D341Med (cell line): ENCODE data around the gene ZNF358.

Experiments
- DNase-seq: peaks from one replicate; pipeline ENCODE4 v3.0.0; 2012; ENCODE audit warnings: low spot score

The ZNF358 gene

DNA sequence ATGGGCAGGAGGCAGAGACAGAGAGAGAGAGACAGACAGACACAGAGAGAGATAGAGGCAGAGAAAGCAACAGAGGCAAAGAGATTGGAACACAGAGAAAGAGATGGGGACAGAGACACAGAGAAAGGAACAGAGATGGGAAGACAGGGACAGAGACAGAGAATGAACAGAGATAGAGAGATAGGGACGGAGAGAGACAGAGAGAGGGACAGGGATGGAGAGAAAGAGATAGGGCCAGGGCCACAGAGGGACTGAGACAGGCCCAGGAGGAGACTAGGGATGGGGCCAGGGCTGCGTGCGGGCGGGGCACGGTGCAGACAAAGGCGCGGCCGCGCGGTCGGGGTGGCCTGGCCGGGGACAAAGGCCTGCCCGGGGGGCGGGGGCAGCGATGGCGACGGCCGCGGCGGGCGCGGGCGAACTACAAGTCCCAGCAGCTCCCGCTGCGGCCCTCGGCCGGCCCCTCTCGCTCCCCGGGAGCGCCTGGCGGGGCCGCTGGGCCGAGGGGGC is at the start of gene ZNF358:
TSS of gene ZNF358 (plus strand) at position 459 of the 507 bp plus-strand sequence. CDS start 3,140 bp downstream, outside the sequence.
- peak; percentile 94 for DNase-seq

GRCh38 chr19:7467009-7467989 is 48.6 kb upstream of the ZNF358 start:
- no peak for DNase-seq

DNA sequence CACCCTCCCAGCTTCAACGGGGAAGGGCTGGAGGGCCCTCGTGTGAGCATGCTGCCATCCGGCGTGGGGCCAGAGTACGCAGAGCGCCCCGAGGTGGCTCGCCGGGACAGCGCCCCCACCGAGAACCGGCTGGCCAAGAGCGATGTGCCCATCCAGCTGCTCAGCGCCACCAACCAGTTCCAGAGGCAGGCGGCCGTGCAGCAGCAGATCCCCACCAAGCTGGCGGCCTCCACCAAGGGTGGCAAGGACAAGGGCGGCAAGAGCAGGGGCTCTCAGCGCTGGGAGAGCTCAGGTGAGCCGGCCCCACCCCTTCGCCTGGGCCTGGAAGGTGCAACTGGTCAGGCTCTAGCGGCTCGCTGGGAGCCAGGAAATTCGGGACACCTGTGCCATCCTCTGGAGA is 47.1 kb upstream of the ZNF358 start:
- DNase-seq, result no peak

DNA sequence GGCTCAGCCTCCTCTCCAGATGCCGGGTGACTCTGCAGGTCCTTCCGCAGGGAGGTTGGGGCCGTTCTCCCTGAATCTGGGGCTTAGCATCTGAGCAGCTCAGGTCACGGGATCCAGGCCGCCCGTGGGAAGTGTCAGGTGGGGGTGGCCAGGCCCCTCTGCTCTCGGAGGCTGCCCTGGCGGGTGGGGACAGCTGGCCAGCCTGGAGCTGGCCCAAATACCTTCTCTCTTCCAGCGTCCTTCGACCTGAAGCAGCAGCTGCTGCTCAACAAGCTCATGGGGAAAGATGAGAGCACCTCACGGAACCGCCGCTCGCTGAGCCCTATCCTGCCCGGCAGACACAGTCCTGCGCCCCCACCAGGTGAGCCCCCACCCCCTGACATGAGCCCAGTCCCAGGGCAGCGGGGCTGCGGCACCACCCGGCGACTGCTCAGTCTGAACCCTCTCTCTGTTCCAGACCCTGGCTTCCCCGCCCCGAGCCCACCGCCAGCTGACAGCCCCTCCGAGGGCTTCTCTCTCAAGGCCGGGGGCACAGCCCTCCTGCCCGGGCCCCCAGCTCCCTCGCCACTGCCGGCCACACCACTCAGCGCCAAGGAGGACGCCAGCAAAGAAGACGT is 46.1 kb upstream of the ZNF358 start:
- DNase-seq, result no peak

DNA sequence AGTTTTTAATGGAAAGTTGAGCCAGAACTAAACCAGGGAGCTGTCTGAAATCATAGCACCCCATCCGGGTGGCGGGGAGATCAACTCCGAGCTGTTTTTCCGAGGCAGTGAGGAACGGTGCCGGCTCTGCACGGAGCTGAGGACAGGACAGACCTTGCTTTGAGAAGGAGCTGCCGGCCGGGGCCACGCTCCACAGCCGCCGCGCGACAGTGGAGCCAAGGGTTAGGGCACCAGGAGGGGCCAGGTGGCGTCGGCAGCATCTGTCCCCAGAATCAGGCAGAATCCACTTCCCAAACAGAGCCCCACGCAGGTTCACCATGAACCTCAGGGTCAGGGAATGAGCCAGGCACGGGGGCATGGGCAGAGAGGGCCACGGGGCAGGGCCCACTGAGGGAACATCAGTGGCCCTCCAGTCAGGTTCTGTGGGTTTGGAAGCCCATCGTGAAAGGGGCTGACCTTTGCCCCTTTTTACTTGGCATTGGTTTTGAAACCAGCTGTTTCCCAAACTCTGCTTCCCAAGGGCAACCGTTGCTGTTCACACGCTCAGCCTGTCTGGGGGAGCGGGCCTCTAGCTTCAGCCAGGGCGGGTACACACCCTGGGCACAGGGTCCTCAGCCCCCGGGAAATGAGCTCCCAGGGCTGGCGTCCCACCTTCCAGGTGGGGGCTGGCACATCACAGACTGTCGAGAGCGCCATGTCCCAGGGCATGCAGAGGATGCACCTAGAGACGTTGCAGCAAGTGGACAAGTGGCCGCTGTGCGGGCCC is 45.2 kb upstream of the ZNF358 start:
- DNase-seq, result no peak

DNA sequence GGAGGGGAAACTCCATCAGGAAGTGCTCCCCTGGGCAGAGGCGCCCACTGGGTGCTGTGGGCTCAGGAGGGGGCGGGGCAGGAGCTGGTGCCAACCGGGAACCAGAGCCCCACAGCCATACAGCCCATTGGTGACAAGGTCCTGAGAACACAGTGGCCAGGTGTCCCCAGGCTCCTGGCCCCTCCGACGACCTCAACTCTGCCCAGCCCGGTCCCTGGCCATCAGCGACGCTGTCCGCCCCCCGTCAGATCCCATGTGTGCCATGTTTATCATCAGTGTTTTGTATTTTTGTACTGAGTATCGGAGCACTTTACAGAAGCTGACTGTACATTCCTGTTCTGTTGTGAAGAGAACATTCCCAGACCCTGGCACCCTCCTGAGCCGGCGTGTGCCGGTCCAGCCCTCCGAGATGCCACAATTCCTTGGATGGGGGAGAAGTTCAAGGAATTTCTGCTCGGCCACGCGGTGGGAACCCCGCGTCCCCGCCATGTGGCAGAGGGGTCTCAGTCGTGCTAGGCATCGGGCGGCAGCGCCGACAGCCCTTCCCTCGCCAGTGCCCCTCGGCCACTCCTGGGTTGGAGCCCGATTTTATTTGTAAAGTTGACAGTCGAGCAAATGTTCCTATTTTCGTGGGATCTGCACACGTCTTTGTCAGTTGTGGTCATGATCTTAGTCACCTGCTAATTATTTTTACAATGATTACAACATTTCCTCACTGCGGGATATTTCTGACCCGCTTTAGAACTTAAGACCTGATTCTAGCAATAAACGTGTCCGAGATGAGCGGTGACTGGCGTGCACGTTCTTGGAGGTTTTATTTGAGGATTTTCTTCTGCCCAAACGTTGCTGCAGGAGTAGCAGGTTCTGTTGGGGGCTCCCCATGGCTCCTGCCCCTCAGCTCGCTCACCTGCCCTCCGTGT is 43.9 kb upstream of the ZNF358 start:
- DNase-seq, result no peak

DNA sequence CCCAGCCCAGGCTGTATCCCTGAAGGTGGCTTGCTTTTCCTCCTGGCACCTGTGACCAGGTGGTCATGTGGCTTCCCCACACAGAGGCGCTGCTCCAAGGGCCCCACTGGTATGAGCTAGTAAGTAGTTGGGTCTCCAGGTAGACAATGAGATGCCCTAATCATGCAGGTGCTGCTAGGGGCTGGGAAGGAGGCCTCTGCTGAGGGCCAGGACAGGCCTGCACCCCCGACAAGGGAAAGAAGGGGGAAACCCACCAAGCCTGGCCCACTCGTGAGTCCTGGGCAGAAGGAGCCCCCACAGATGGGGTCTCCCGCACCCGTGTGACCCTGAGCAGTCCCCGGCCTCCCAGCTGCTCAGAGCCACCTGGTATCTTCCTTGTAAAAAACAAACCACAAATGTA is 40.2 kb upstream of the ZNF358 start:
- no peak for DNase-seq

DNA sequence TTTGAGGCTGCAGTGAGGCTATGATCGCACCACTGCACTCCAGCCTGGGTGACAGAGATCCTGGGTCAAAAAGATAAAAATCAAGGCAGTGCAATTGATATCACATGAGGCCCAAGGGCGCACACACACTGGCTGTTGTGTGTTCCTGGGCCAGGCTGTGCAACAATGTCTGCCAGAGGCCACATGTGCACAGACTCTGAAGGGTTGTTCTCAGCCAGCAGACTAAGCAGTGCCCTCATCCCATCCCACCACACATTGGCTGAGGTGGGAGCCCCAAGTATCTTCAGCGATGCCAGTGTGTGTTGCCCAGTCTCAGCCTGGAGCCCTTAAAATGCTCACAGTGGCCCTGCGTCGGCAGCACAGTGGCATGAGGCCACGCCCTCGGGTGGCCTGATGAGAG is 39.7 kb upstream of the ZNF358 start:
- no peak for DNase-seq

GRCh38 chr19:7476777-7477494 is 39.0 kb upstream of the ZNF358 start:
- no peak for DNase-seq

- DNase-seq, result no peak
These were observed 38.1 kb upstream of the ZNF358 start for GRCh38 chr19:7477758-7478157.

- DNase-seq, result no peak
These were observed 37.6 kb upstream of the ZNF358 start for GRCh38 chr19:7478173-7478842.

GRCh38 chr19:7478843-7479227 is 37.1 kb upstream of the ZNF358 start:
- DNase-seq, result no peak

GRCh38 chr19:7480222-7480969 is 35.5 kb upstream of the ZNF358 start:
- DNase-seq, result no peak

DNA sequence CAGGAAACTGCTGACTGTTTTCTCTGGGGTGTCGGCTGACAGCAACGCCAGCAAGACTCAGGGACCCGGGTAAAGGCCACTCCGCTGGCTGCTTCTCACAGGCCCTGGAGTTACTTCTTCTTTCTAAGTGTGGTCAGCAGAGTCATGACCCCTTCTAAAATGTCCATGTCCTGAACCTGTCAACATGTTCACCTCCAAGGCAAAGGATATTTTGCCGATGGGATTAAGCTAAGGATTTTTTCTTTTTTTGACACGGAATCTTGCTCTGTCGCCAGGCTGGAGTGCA is 35.0 kb upstream of the ZNF358 start:
- no peak for DNase-seq

DNA sequence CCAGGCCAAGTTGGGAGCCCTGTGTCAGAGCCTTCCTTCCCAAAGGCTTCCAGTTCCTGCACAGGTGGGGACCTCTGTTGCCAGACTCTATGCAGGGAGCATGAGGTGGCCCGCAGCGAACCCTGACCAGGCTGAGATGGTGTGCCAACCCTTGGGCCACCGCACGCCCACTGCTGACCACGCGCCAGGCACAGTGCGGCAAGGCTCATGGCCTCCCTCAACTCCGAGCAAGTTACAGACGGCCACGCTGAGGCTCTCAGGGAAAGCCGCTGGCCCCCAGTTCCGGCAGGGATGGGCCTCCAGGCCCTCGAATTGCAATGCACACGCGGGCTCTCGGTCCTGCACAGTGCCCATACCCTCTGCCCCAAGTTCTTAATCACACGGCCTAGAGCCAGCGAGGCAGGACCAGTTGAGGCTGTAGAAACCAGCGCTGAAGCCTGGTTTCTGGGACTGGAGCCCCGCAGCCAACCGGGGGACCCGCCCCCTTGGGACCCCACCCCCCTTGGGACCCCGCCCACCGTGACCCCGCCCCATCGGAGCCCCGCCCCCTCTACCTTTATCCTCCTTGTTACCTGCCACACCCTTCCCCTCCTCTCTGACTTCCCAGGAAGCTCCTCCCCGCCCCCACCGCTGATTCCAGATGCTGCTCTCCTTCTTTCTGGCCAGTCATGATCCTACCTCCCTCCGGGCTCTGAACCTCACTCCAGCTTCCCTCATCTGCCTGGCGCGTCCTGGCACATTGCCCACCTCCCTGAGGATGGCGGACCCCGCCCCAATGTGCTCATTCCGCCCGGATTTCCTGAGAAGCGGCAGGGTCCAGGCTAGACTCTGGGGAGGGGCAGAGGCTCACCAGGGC is 33.1 kb upstream of the ZNF358 start:
- DNase-seq, result no peak

GRCh38 chr19:7483720-7484201 is 32.1 kb upstream of the ZNF358 start:
- no peak for DNase-seq

DNA sequence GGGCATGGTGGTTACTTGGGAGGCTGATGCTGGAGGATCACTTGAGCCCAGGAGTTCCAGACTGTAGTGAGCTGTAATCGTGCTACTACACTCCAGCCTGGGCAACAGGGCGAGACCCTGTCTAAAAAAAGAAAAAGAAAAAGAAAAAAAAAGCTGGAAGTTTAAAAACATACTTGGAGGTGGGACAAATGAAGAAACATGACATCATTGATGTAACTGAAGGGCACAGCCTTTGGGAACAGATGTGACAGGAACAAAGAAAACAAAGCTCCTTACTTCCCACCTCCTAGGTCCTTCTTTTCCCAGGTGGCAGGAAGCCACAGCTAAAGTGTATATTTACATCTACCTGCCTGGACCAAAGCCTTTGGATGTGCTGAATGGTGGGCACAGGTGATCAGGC is 29.0 kb upstream of the ZNF358 start:
- DNase-seq, result no peak

- DNase-seq, result peak; percentile 100
These were observed 27.1 kb upstream of the ZNF358 start, which contains the start of gene PEX11G for GRCh38 chr19:7488736-7489353. Gene PEX11G (minus strand): TSS chr19:7489035. CDS start chr19:7489010, 25 bp downstream.
